ENCODE measurements around the gene DENND6A.

The DENND6A gene

DNA sequence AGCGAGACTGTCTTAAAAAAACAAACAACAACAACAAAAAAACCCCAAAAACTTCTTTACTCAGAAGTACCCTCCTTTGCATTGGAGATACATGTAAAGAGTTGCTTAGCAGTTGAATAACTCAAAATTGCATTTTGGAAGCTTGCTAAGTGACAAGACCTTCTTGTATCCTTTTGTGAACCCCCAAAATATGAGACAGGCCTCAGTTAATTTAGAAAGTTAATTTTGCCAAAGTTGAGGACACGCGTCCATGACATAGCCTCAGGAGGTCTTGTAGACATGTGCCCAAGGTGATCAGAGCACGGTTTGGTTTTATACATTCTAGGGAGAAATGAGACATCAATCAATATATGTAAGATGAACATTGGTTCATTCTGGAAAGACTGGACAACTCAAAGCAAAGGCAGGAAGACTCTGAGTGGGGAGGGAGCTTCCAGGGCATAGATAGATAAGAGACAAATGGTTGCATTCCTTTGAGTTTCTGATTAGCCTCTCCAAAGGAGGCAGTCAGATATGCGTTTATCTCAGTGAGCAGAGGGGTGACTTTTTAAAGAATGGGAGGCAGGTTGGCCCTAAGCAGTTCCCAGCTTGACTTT, 94.0 kb downstream of the DENND6A start:
- H3K4me1 ChIP-seq (ENCODE audit: control insufficient read depth, insufficient read depth, low read length): no peaks in the 10 kb centered on the region

DNA sequence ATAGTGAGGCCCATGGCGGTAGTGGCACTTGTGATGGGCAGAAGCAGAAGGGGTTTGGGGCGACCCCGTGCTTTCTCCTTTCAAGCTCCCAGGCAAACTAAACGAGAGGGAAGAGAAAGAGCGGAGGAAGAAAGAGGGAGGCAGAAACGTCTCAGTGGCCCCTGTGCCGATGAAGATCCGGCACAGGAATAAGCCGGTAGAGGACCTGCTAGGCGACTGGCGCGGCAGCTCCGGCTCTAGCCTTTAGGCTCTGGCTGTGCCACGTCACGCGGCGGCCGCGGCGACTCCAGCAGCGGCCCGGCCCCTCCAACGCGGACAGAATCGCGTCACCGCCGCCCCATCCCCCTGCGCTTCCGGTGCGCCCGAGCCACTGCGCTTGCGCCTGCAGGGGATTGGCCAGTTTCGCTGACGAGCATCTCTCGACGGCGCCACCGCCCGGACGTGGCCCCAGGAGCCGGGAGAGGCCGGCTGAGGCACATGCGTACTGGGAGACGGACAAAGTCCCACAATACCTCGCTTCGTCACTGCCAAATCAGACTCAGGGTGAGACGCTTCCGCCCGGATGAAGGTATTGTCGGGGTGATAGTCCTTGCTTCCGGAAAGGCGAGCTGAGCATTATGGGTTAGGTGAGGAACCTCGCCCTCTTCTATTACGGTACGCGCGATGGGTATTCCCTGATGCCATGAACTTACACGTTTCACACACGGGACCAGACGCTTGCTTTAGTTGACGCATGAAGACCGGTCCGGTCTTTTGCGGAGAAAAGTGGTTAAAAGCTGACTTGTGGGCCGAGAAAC, 95.6 kb downstream of the DENND6A start, which contains the start of gene ARF4:
Gene ARF4, minus strand, starts transcription at position 218 of the 797 bp plus-strand sequence. Its CDS starts 204 bp downstream, at position 14.
- H3K4me1 ChIP-seq (ENCODE audit: control insufficient read depth, insufficient read depth, low read length): no peaks in the 10 kb centered on the region
- no peaks in the 10 kb centered on the region for H3K9me3 ChIP-seq (ENCODE audit: control insufficient read depth, insufficient read depth, low read length)
- WGBS (ENCODE audit: insufficient coverage, insufficient read length): no CpG with 5 or more reads among the region's 67 CpGs
- H3K27me3 ChIP-seq (ENCODE audit: control insufficient read depth, insufficient read depth, low read length): no peaks in the 10 kb centered on the region
- H3K4me3 ChIP-seq (ENCODE audit: low read length): peak within 1 kb of the TSS; percentile 67
- no peaks in the 10 kb centered on the region for H3K36me3 ChIP-seq (ENCODE audit: control insufficient read depth, insufficient read depth, low read length)
- DNase-seq (ENCODE audit: low read depth, low spot score): peak; percentile 98
- H3K27ac ChIP-seq (ENCODE audit: low read length): no peak within 1 kb of the TSS

More for the DNA sequence above, 94.0 kb downstream of the DENND6A start:
- H3K36me3 ChIP-seq (ENCODE audit: control insufficient read depth, insufficient read depth, low read length): no peaks in the 10 kb centered on the region
- no peak overlapping the region for H3K4me3 ChIP-seq (ENCODE audit: low read length)
- no peak for DNase-seq (ENCODE audit: low read depth, low spot score)
- no peak overlapping the region for H3K27ac ChIP-seq (ENCODE audit: low read length)
- WGBS (ENCODE audit: insufficient coverage, insufficient read length): no CpG with 5 or more reads among the region's 5 CpGs
- no peaks in the 10 kb centered on the region for H3K27me3 ChIP-seq (ENCODE audit: control insufficient read depth, insufficient read depth, low read length)
- no peaks in the 10 kb centered on the region for H3K9me3 ChIP-seq (ENCODE audit: control insufficient read depth, insufficient read depth, low read length)

- no peaks in the 10 kb centered on the region for H3K27me3 ChIP-seq (ENCODE audit: control insufficient read depth, insufficient read depth, low read length)
- H3K4me3 ChIP-seq (ENCODE audit: low read length): peak overlapping the region; percentile 65
- H3K4me1 ChIP-seq (ENCODE audit: control insufficient read depth, insufficient read depth, low read length): no peaks in the 10 kb centered on the region
- no peak overlapping the region for H3K27ac ChIP-seq (ENCODE audit: low read length)
- DNase-seq (ENCODE audit: low read depth, low spot score): no peak
- WGBS (ENCODE audit: insufficient coverage, insufficient read length): no CpG with 5 or more reads among the region's 31 CpGs
- H3K36me3 ChIP-seq (ENCODE audit: control insufficient read depth, insufficient read depth, low read length): no peaks in the 10 kb centered on the region
- H3K9me3 ChIP-seq (ENCODE audit: control insufficient read depth, insufficient read depth, low read length): no peaks in the 10 kb centered on the region
Measured at GRCh38 chr3:57596495-57597126, 96.3 kb downstream of the DENND6A start.

- no peak for DNase-seq (ENCODE audit: low read depth, low spot score)
- Histone ChIP-seq H3K9me3 (ENCODE audit: control insufficient read depth, insufficient read depth, low read length) (no peaks in the 10 kb centered on the region), H3K27ac (ENCODE audit: low read length) (no peak overlapping the region), H3K4me1 (ENCODE audit: control insufficient read depth, insufficient read depth, low read length) (no peaks in the 10 kb centered on the region), H3K4me3 (ENCODE audit: low read length) (no peak overlapping the region), H3K27me3 (ENCODE audit: control insufficient read depth, insufficient read depth, low read length) (no peaks in the 10 kb centered on the region), H3K36me3 (ENCODE audit: control insufficient read depth, insufficient read depth, low read length) (no peaks in the 10 kb centered on the region)
- no CpG with 5 or more reads among the region's 5 CpGs for WGBS (ENCODE audit: insufficient coverage, insufficient read length)
Measured at GRCh38 chr3:57594576-57594975, 98.3 kb downstream of the DENND6A start.

DNA sequence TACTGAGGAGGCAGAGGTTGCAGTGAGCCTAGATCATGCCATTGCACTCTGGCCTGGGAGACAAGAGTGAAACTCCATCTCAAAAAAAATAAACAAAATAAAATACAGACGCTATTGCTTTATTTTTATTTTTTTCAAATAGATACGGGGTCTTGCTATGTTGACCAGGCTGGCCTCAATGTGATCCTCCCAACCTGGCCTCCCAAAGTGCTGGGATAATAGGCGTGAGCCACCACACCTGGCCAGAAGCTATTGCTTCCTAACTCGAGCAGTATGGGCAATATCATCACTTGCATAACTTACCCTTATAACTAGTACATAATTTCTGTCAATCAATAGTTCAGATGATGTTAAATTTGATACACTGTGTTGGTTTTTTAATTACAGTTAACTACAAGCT, 98.7 kb downstream of the DENND6A start:
- no peaks in the 10 kb centered on the region for H3K9me3 ChIP-seq (ENCODE audit: control insufficient read depth, insufficient read depth, low read length)
- WGBS (ENCODE audit: insufficient coverage, insufficient read length): no CpG with 5 or more reads among the region's 4 CpGs
- H3K27ac ChIP-seq (ENCODE audit: low read length): no peak overlapping the region
- no peak overlapping the region for H3K4me3 ChIP-seq (ENCODE audit: low read length)
- no peak for DNase-seq (ENCODE audit: low read depth, low spot score)
- H3K4me1 ChIP-seq (ENCODE audit: control insufficient read depth, insufficient read depth, low read length): no peaks in the 10 kb centered on the region
- no peaks in the 10 kb centered on the region for H3K27me3 ChIP-seq (ENCODE audit: control insufficient read depth, insufficient read depth, low read length)
- H3K36me3 ChIP-seq (ENCODE audit: control insufficient read depth, insufficient read depth, low read length): no peaks in the 10 kb centered on the region

DNA sequence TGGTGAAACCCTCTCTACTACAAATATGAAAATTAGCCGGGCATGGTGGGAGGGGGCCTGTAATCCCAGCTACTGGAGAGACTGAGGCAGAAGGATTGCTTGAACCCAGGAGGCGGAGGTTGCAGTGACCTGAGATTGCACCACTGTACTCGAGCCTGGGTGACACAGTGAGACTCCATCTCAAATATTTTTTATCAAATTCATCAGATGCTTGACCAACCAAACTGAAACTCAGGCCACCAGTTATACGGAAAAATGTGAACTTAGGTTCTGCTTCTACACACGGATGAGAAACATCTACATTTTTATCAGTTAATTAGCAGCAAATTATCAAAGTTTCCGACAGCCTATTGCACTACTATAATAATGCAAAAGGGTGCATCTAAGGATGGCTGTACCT, 100.6 kb downstream of the DENND6A start:
- Histone ChIP-seq H3K27ac (ENCODE audit: low read length) (no peak overlapping the region), H3K36me3 (ENCODE audit: control insufficient read depth, insufficient read depth, low read length) (no peaks in the 10 kb centered on the region), H3K9me3 (ENCODE audit: control insufficient read depth, insufficient read depth, low read length) (no peaks in the 10 kb centered on the region), H3K27me3 (ENCODE audit: control insufficient read depth, insufficient read depth, low read length) (no peaks in the 10 kb centered on the region), H3K4me1 (ENCODE audit: control insufficient read depth, insufficient read depth, low read length) (no peaks in the 10 kb centered on the region), H3K4me3 (ENCODE audit: low read length) (no peak overlapping the region)
- no CpG with 5 or more reads among the region's 6 CpGs for WGBS (ENCODE audit: insufficient coverage, insufficient read length)
- no peak for DNase-seq (ENCODE audit: low read depth, low spot score)

DNA sequence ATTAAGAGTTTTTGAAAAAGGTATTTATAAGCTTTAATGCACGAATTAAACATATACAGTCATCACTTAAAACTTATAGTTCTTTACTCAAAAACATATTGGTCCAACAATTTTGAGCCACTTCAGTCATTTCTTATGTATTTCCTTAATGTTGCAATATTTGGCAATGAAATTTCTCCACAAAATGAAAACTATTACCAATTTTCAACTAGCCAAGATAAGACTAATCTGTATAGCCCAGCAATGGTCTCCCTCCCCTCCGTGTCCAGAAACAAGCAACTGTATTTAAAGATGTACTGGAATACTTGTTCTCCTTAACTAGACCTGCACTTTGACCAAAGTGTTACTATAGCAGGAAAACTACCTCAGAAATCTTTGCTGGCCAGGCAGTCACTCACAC, 105.0 kb downstream of the DENND6A start:
- H3K4me1 ChIP-seq (ENCODE audit: control insufficient read depth, insufficient read depth, low read length): no peaks in the 10 kb centered on the region
- no CpG with 5 or more reads among the region's 2 CpGs for WGBS (ENCODE audit: insufficient coverage, insufficient read length)
- H3K36me3 ChIP-seq (ENCODE audit: control insufficient read depth, insufficient read depth, low read length): no peaks in the 10 kb centered on the region; the same call in 1 of the 2 replicates
- DNase-seq (ENCODE audit: low read depth, low spot score): no peak
- no peaks in the 10 kb centered on the region for H3K27me3 ChIP-seq (ENCODE audit: control insufficient read depth, insufficient read depth, low read length)
- H3K9me3 ChIP-seq (ENCODE audit: control insufficient read depth, insufficient read depth, low read length): no peaks in the 10 kb centered on the region
- no peak overlapping the region for H3K4me3 ChIP-seq (ENCODE audit: low read length)
- no peak overlapping the region for H3K27ac ChIP-seq (ENCODE audit: low read length)

DNA sequence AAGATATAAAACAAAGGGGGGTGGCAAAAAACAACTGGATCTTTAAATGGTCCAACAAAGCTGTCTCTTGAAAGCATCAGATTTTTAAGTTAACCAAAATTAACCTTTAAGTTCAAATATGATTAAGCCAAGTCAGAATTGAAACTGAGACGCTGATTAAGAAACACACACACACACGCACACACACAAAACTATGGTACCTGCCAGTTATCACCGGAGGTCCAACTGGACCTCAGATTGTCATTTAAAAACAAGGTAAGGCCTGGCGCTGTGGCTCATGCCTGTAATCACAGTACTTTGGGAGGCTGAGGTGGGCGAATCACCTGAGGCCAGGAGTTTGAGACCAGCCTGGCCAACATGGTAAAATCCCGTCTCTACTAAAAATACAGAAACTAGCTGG, 106.1 kb downstream of the DENND6A start:
- Histone ChIP-seq H3K4me1 (ENCODE audit: control insufficient read depth, insufficient read depth, low read length) (no peaks in the 10 kb centered on the region), H3K36me3 (ENCODE audit: control insufficient read depth, insufficient read depth, low read length) (no peaks in the 10 kb centered on the region; the same call in 1 of the 2 replicates), H3K27ac (ENCODE audit: low read length) (no peak overlapping the region), H3K4me3 (ENCODE audit: low read length) (no peak overlapping the region), H3K27me3 (ENCODE audit: control insufficient read depth, insufficient read depth, low read length) (no peaks in the 10 kb centered on the region), H3K9me3 (ENCODE audit: control insufficient read depth, insufficient read depth, low read length) (no peaks in the 10 kb centered on the region)
- DNase-seq (ENCODE audit: low read depth, low spot score): no peak
- WGBS (ENCODE audit: insufficient coverage, insufficient read length): no CpG with 5 or more reads among the region's 6 CpGs

DNA sequence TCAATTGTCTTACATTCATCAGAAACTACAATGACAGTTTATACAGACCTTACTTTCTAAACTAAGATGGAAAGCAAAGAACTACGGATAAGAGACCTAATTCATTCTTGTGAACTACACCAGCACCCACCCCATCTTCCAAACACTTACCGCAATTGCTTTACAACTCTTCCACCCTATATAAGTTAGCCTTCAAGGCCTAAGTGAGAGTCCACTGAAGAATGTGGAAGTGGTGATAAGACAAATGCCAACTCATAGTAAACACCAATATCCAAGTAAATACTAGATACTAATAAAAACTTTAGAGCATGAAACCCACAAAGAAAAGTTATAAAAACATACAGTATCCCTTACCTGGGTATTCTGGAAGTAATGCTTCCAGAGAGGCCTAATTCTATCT, 109.3 kb downstream of the DENND6A start:
- Histone ChIP-seq H3K27me3 (ENCODE audit: control insufficient read depth, insufficient read depth, low read length) (no peaks in the 10 kb centered on the region), H3K27ac (ENCODE audit: low read length) (no peak overlapping the region), H3K4me1 (ENCODE audit: control insufficient read depth, insufficient read depth, low read length) (no peaks in the 10 kb centered on the region), H3K36me3 (ENCODE audit: control insufficient read depth, insufficient read depth, low read length) (no peaks in the 10 kb centered on the region; the same call in 1 of the 2 replicates), H3K9me3 (ENCODE audit: control insufficient read depth, insufficient read depth, low read length) (no peaks in the 10 kb centered on the region), H3K4me3 (ENCODE audit: low read length) (no peak overlapping the region)
- WGBS (ENCODE audit: insufficient coverage, insufficient read length): no CpG with 5 or more reads among the region's 2 CpGs
- DNase-seq (ENCODE audit: low read depth, low spot score): no peak

DNA sequence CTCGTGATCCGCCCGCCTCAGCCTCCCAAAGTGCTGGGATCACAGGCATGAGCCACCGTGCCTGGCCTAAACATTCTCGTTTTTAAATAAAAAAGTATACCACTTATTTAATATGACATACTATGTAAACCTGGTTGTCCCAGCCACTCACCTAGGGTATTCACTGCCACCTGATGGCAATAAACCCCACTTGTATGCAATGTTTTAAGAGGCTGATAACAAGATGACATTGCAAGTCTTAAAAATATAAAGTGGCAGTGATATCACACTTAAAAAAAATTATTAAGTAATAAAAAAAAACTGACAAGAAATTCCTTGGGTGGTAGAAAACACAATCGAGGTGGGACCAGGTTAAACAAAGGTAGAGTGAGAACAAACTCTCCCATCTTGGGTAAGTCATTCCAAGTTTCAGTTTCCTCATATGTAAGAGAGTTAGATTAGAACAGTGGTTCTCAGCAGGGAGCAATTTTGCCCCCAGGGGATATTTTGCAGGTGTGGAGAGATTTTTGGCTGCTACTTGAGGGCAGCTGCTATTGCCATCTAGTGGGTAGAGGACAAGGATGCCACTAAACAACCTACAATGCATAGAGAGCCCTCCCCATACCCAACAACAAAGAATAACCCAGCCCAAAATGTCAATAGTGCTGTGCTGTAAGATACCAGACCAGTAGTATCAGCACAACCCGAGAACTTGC, 110.3 kb downstream of the DENND6A start:
- H3K36me3 ChIP-seq (ENCODE audit: control insufficient read depth, insufficient read depth, low read length): no peaks in the 10 kb centered on the region; the same call in 1 of the 2 replicates
- no peak for DNase-seq (ENCODE audit: low read depth, low spot score)
- WGBS (ENCODE audit: insufficient coverage, insufficient read length): no CpG with 5 or more reads among the region's 7 CpGs
- no peaks in the 10 kb centered on the region for H3K4me1 ChIP-seq (ENCODE audit: control insufficient read depth, insufficient read depth, low read length)
- H3K27me3 ChIP-seq (ENCODE audit: control insufficient read depth, insufficient read depth, low read length): no peaks in the 10 kb centered on the region
- no peak overlapping the region for H3K4me3 ChIP-seq (ENCODE audit: low read length)
- no peak overlapping the region for H3K27ac ChIP-seq (ENCODE audit: low read length)
- H3K9me3 ChIP-seq (ENCODE audit: control insufficient read depth, insufficient read depth, low read length): no peaks in the 10 kb centered on the region
